HepG2 (cell line): ENCODE measurements around the gene TOR4A. TPM values are rescaled to one million over a fixed set of nuclear protein-coding genes. Genes with fewer than 3 reads are reported as not detected.

ENCODE experiments used
- ATF7-NPFF ChIP-seq: sonication (generic); formaldehyde crosslinking; IDR thresholded peaks from 2 replicates; pipeline ENCODE4 v1.8.1; 2023; ENCODE audit warnings: mild to moderate bottlenecking, low read depth, missing genetic modification reagents, moderate library complexity
- CBX2 ChIP-seq, 2 experiments: fragments of 200-600 bp in 1 of 2; sonication (generic); formaldehyde crosslinking in 1 of 2; IDR thresholded peaks; 2 replicates each; pipeline versions ENCODE4 v1.7.0 to v1.8.1; 2018 to 2022; ENCODE audit warnings: low read depth in 2 of 2, low read length in 1 of 2, mild to moderate bottlenecking in 1 of 2, missing genetic modification reagents in 1 of 2
- DPF2 ChIP-seq: sonication (generic); formaldehyde crosslinking; IDR thresholded peaks from 2 replicates; pipeline ENCODE4 v1.4.0; 2020; ENCODE audit warnings: mild to moderate bottlenecking, low read depth, missing genetic modification reagents, borderline replicate concordance
- FLYWCH1 ChIP-seq: sonication (generic); formaldehyde crosslinking; IDR thresholded peaks from 2 replicates; pipeline ENCODE4 v1.8.1; 2023; ENCODE audit warnings: mild to moderate bottlenecking, missing genetic modification reagents
- HIVEP1 ChIP-seq: sonication (generic); formaldehyde crosslinking; IDR thresholded peaks from 2 replicates; pipeline ENCODE4 v1.4.0; 2020; ENCODE audit warnings: mild to moderate bottlenecking, missing genetic modification reagents
- KLF16 ChIP-seq, 2 experiments: sonication (generic) in 1 of 2; formaldehyde crosslinking in 1 of 2; IDR thresholded peaks; 2 replicates each; pipeline versions ENCODE4 v1.6.1 to v1.8.0; 2016 to 2023; ENCODE audit warnings: missing genetic modification reagents in 2 of 2, missing compliant biosample characterization in 1 of 2
- MEIS2 ChIP-seq: sonication (generic); formaldehyde crosslinking; IDR thresholded peaks from 2 replicates; pipeline ENCODE4 v1.9.0; 2021; ENCODE audit warnings: mild to moderate bottlenecking, missing genetic modification reagents
- RARA ChIP-seq: IDR thresholded peaks from 2 replicates; pipeline ENCODE4 v1.6.1; 2016; ENCODE audit warnings: missing genetic modification reagents, missing compliant biosample characterization
- SMAD3 ChIP-seq: sonication (generic); formaldehyde crosslinking; IDR thresholded peaks from 2 replicates; pipeline ENCODE4 v1.4.0; 2020; ENCODE audit warnings: missing genetic modification reagents
- SP2 ChIP-seq: sonication (generic); formaldehyde crosslinking; IDR thresholded peaks from 2 replicates; pipeline ENCODE4 v1.5.1; 2020; ENCODE audit warnings: mild to moderate bottlenecking, missing genetic modification reagents
- TRIM24 ChIP-seq: sonication (generic); formaldehyde crosslinking; IDR thresholded peaks from 2 replicates; pipeline ENCODE4 v1.8.0; 2022; ENCODE audit warnings: mild to moderate bottlenecking, missing genetic modification reagents
- XRCC5 ChIP-seq: fragments of 200-400 bp; formaldehyde crosslinking; optimal IDR thresholded peaks from 2 replicates; pipeline ENCODE3; 2017; ENCODE audit warnings: mild to moderate bottlenecking, low read length
- ZBTB7A ChIP-seq: sonication (generic); formaldehyde crosslinking; IDR thresholded peaks from 2 replicates; pipeline ENCODE4 v1.8.0; 2022; ENCODE audit warnings: mild to moderate bottlenecking, missing genetic modification reagents
- ZNF253 ChIP-seq: sonication (generic); formaldehyde crosslinking; IDR thresholded peaks from 2 replicates; pipeline ENCODE4 v1.8.0; 2022; ENCODE audit warnings: mild to moderate bottlenecking, missing genetic modification reagents, borderline replicate concordance
- ZNF34 ChIP-seq: sonication (generic); formaldehyde crosslinking; IDR thresholded peaks from 2 replicates; pipeline ENCODE4 v1.4.0; 2020; ENCODE audit warnings: mild to moderate bottlenecking, missing genetic modification reagents, borderline replicate concordance
- ZNF430 ChIP-seq: sonication (generic); formaldehyde crosslinking; IDR thresholded peaks from 2 replicates; pipeline ENCODE4 v1.9.0; 2021; ENCODE audit warnings: mild to moderate bottlenecking, missing genetic modification reagents
- ZNF607 ChIP-seq: sonication (generic); formaldehyde crosslinking; IDR thresholded peaks from 2 replicates; pipeline ENCODE4 v1.5.1; 2020; ENCODE audit warnings: missing genetic modification reagents, mild to moderate bottlenecking, borderline replicate concordance
- polyA plus RNA-seq, 8 experiments: library from polyadenylated mRNA; depleted of rRNA in 3 of 8; stranded (reverse) in 7 of 8; unstranded in 1 of 8; fragments of >200 nt; fragmentation: Illumina TruSeq in 4 of 8; extraction: Trizol in 4 of 8; gene quantifications; 2 replicates each; pipeline versions ENCODE4 v1.2.1 to v1.2.3, GENCODE V29; 2011 to 2016; ENCODE audit warnings: low read depth in 4 of 8, missing spikeins in 1 of 8, mixed read lengths in 1 of 8; ENCODE audit not compliant: insufficient read depth in 1 of 8
- total RNA-seq, 5 experiments: library from RNA; depleted of rRNA; stranded (reverse); fragments of >200 nt; fragmentation: Illumina TruSeq; extraction: Trizol; gene quantifications; 2 replicates each; pipeline ENCODE4 v1.2.3, GENCODE V29; 2016; ENCODE audit warnings: low read depth in 1 of 5
- TF ChIP-seq, protein P1 (sequence below): sonication (generic); IDR thresholded peaks from 2 replicates; pipeline ENCODE4 v1.6.1; 2016; ENCODE audit warnings: low read depth, borderline replicate concordance
- TF ChIP-seq, protein P2 (sequence below): sonication (generic); formaldehyde crosslinking; IDR thresholded peaks from 2 replicates; pipeline ENCODE4 v1.4.0; 2020; ENCODE audit warnings: missing genetic modification reagents
- TF ChIP-seq, protein P3 (sequence below): sonication (generic); formaldehyde crosslinking; IDR thresholded peaks from 2 replicates; pipeline ENCODE4 v1.4.0; 2020; ENCODE audit warnings: missing genetic modification reagents, borderline replicate concordance
- TF ChIP-seq, protein P4 (sequence below): sonication (generic); formaldehyde crosslinking; IDR thresholded peaks from 2 replicates; pipeline ENCODE4 v1.4.0; 2020; ENCODE audit warnings: mild to moderate bottlenecking, missing genetic modification reagents
- TF ChIP-seq, protein P5 (sequence below): sonication (generic); formaldehyde crosslinking; IDR thresholded peaks from 2 replicates; pipeline ENCODE4 v1.5.0; 2020; ENCODE audit warnings: missing genetic modification reagents

Gene TOR4A
- total and polyA plus RNA-seq, 2 of the 13 experiments (the other 11 are each of a cell fraction or from before 2014, with no cell fraction given): 11.1 to 14.2 TPM

DNA sequence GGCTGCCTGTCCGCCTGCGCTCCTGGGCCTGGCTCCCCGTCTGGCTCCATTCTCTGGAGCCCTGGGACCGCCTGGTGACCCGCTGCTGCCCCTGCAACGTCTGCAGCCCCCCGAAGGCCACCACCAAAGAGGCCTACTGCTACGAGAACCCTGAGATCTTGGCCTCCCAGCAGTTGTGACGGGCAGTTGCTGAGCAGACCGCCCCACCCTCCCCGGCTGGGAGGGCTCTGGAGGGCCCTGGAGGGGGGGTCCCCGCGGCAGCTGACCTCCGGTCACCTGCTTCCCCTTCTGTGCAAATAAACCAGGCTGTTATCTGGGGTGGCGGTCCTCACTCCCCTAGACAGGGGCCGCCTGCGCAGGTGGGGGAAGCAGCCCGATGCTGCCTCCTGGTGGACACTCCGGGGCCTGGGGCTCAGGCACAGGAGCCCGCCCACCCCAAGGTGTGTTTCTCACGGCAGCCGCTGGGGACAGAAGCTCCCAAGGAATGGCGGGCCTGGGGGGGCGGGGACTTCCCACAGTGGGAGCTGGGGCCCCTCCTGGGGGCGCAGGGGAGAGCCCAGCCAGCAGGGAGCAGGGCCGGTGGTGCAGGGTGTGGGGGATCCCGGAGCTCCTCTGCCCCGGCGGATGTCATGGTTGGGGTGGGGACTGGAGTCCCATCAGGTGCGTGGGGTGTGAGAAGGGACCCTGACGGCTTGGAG lies 41.1 kb upstream of the TOR4A start (continued):
- peak; percentile 45; the same call in 1 of the 2 replicates for TF ChIP-seq SP2 (CRISPR knock-in tag)
- TF ChIP-seq, protein P1, sequence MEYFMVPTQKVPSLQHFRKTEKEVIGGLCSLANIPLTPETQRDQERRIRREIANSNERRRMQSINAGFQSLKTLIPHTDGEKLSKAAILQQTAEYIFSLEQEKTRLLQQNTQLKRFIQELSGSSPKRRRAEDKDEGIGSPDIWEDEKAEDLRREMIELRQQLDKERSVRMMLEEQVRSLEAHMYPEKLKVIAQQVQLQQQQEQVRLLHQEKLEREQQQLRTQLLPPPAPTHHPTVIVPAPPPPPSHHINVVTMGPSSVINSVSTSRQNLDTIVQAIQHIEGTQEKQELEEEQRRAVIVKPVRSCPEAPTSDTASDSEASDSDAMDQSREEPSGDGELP: peak; percentile 97
- TF ChIP-seq FLYWCH1 (CRISPR knock-in tag): no peak
- TF ChIP-seq ZNF430 (CRISPR knock-in tag): peak; percentile 89; the same call in 1 of the 2 replicates
- TF ChIP-seq, protein P2, sequence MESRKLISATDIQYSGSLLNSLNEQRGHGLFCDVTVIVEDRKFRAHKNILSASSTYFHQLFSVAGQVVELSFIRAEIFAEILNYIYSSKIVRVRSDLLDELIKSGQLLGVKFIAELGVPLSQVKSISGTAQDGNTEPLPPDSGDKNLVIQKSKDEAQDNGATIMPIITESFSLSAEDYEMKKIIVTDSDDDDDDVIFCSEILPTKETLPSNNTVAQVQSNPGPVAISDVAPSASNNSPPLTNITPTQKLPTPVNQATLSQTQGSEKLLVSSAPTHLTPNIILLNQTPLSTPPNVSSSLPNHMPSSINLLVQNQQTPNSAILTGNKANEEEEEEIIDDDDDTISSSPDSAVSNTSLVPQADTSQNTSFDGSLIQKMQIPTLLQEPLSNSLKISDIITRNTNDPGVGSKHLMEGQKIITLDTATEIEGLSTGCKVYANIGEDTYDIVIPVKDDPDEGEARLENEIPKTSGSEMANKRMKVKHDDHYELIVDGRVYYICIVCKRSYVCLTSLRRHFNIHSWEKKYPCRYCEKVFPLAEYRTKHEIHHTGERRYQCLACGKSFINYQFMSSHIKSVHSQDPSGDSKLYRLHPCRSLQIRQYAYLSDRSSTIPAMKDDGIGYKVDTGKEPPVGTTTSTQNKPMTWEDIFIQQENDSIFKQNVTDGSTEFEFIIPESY: peak; percentile 95
- peak; percentile 99 for TF ChIP-seq XRCC5
- TF ChIP-seq, protein P3, sequence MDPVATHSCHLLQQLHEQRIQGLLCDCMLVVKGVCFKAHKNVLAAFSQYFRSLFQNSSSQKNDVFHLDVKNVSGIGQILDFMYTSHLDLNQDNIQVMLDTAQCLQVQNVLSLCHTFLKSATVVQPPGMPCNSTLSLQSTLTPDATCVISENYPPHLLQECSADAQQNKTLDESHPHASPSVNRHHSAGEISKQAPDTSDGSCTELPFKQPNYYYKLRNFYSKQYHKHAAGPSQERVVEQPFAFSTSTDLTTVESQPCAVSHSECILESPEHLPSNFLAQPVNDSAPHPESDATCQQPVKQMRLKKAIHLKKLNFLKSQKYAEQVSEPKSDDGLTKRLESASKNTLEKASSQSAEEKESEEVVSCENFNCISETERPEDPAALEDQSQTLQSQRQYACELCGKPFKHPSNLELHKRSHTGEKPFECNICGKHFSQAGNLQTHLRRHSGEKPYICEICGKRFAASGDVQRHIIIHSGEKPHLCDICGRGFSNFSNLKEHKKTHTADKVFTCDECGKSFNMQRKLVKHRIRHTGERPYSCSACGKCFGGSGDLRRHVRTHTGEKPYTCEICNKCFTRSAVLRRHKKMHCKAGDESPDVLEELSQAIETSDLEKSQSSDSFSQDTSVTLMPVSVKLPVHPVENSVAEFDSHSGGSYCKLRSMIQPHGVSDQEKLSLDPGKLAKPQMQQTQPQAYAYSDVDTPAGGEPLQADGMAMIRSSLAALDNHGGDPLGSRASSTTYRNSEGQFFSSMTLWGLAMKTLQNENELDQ: no peak
- TF ChIP-seq ZBTB7A (CRISPR knock-in tag): peak; percentile 83
- TF ChIP-seq, protein P4, sequence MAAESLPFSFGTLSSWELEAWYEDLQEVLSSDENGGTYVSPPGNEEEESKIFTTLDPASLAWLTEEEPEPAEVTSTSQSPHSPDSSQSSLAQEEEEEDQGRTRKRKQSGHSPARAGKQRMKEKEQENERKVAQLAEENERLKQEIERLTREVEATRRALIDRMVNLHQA: no peak
- peak; percentile 50; the same call in 1 of the 2 replicates for TF ChIP-seq SMAD3 (CRISPR knock-in tag)
- peak; percentile 82 for TF ChIP-seq RARA (CRISPR knock-in tag)
- TF ChIP-seq CBX2 (IDR thresholded peaks at IDR 0.05; ENCODE audit: low read depth, low read length): no peak
- TF ChIP-seq CBX2 (CRISPR knock-in tag; IDR thresholded peaks at IDR 0.05; ENCODE audit: low read depth): no peak
- peak; percentile 22; the same call in 1 of the 2 replicates for TF ChIP-seq MEIS2 (CRISPR knock-in tag)
- TF ChIP-seq HIVEP1 (CRISPR knock-in tag): peak; percentile 80
- TF ChIP-seq ZNF34: no peak
- no peak for TF ChIP-seq ZNF253 (CRISPR knock-in tag)
- peak in 1 of 2 experiments; percentile 92; a peak in 2 of 4 replicates for TF ChIP-seq KLF16 (CRISPR knock-in tag; IDR thresholded peaks at IDR 0.05)
- no peak; the same call in 1 of the 2 replicates for TF ChIP-seq ATF7-NPFF (CRISPR knock-in tag)
- no peak for TF ChIP-seq DPF2 (CRISPR knock-in tag)
- TF ChIP-seq, protein P5, sequence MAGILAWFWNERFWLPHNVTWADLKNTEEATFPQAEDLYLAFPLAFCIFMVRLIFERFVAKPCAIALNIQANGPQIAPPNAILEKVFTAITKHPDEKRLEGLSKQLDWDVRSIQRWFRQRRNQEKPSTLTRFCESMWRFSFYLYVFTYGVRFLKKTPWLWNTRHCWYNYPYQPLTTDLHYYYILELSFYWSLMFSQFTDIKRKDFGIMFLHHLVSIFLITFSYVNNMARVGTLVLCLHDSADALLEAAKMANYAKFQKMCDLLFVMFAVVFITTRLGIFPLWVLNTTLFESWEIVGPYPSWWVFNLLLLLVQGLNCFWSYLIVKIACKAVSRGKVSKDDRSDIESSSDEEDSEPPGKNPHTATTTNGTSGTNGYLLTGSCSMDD (CRISPR knock-in tag): no peak
- no peak for TF ChIP-seq TRIM24 (CRISPR knock-in tag)
- peak; percentile 53; the same call in 1 of the 2 replicates for TF ChIP-seq ZNF607 (CRISPR knock-in tag)
